Choroid plexus epithelial cell (primary cell): ENCODE results near the gene EMX2.

Source experiments
- DNase-seq: peaks from one replicate; pipeline ENCODE4 v3.0.0-alpha.2; 2010; ENCODE audit warnings: low read depth
- H3K4me3 ChIP-seq: 2 replicates; pipeline ENCODE4 v1.5.1; 2011; ENCODE audit warnings: low read depth, mild to moderate bottlenecking, control low read depth, low read length, moderate library complexity
- TF ChIP-seq, protein P1 (sequence below): conservative IDR thresholded peaks from 2 replicates; pipeline ENCODE4 v1.5.1; 2011; ENCODE audit warnings: low read depth, mild to moderate bottlenecking, control low read depth, inconsistent platforms, low read length, moderate library complexity

Gene EMX2

DNA sequence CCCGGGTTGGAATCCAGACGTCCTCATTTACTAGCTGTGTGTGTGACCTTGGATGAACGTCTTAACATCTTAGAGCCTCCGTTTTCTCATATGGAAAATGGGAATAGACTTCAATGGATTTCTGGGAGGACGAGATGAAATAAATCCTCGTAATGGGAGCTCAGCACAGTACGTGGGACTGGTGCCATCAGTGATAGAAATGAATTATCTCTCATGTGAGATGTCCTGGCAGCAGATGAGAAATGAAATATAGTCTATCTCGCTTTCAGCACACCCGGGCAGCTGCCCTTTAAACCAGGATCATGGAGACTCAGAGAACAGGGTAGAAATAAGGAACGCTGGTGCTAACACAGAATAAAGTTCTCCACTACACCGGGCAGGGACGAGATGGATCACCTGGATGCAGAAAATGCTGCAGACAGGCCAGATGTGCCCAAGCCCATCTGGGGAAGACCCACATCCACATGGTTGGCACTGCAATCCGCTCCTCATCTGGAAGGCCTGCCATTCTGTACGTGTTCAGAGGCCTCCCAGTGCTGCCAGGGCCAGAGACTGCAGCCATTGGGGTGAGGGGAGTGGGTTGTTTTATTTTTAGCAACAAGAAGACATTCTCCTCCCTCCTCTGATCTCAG lies 11.1 kb upstream of the EMX2 start:
- TF ChIP-seq, protein P1, sequence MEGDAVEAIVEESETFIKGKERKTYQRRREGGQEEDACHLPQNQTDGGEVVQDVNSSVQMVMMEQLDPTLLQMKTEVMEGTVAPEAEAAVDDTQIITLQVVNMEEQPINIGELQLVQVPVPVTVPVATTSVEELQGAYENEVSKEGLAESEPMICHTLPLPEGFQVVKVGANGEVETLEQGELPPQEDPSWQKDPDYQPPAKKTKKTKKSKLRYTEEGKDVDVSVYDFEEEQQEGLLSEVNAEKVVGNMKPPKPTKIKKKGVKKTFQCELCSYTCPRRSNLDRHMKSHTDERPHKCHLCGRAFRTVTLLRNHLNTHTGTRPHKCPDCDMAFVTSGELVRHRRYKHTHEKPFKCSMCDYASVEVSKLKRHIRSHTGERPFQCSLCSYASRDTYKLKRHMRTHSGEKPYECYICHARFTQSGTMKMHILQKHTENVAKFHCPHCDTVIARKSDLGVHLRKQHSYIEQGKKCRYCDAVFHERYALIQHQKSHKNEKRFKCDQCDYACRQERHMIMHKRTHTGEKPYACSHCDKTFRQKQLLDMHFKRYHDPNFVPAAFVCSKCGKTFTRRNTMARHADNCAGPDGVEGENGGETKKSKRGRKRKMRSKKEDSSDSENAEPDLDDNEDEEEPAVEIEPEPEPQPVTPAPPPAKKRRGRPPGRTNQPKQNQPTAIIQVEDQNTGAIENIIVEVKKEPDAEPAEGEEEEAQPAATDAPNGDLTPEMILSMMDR, result no peak
- DNase-seq, result no peak
- H3K4me3 ChIP-seq, result no peak overlapping the region

DNA sequence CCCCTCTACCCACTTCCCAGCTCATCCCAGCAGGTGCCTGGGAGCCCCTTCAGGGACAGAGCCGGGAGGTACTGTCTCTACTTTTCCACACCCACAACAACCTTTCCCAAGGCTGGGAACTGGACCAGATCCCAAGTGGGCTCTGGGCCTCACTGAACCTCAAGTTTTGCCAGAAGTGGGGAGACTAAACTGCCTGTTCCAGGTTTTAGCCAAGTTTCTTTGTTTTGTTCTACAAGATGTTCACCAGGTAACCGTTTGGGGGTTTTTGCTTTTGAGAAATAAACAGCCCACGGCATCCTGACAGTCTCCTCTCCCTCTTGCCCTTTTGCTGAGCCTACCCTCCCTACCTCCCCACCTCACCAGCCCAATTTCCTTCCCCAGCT lies 10.6 kb upstream of the EMX2 start:
- TF ChIP-seq, protein P1, result no peak
- DNase-seq, result no peak
- H3K4me3 ChIP-seq, result no peak overlapping the region

DNA sequence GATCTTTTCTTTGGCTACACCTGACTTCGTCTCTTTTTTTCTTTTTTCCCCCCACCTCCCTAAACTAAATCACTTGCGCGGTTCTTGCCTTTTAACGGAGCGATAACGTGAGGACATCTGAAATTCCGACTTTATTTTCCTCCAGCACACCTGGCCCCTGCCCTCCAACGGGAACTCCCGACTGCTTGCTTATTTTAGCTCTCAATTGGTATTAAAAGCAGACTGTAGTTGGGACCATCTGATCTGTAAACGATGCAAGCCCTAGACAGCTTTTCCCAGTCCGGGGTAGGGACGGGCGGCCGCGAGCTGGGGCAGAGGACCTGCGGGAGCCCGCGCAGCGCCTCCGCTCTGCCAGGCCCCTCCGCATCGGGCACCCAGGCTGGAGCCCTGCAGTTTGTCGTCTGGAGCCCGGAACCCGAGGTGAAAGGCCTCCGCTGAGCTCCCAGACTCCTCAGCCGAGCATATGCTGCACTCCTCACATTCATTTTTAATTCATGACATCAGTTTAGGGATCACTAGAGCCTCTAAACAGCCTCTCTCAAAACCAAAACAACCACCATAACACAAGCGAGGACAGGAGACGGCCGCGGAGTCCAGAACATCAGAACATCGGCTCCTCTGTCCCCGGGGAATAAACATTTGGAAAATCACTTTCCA lies 10.0 kb upstream of the EMX2 start:
- DNase-seq, result no peak
- H3K4me3 ChIP-seq, result no peak overlapping the region
- TF ChIP-seq, protein P1, result no peak

DNA sequence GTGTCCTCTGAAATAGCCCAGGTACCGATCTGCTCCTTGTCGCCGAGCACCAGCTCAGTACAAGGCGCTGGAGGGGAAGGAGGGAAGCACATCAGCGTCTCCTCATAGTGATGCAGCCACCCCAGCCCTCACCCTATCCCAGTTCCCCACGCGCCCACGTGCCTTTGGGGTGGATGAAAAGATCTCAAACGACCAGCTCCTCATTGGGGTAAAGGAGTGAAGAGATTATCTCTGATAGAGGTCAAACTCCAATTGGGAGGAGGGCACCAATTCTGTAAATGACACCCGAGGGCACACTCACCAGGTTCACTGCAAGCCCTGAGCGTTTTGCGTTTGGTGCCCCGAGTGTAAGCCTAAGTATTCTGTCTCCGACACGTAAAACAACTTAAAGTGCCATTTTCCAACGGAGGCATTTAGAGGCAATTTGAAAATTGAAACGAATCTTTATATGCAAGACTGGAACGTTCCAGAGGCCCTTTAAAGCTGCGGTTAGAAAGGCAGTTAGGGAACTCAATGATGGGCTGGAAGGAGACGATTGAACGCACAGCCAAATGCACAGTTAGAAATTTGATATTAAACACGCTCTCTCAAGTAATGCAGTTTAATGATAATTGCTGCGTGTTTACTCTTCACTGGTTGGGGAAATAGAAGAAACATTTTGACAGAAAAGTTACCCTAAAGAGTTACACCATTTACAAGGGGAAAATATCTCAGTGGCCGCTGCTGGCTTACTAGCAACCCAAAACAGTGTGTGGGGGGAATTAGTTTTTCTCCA lies 8.9 kb upstream of the EMX2 start:
- DNase-seq, result no peak
- H3K4me3 ChIP-seq, result no peak overlapping the region
- TF ChIP-seq, protein P1, result no peak

DNA sequence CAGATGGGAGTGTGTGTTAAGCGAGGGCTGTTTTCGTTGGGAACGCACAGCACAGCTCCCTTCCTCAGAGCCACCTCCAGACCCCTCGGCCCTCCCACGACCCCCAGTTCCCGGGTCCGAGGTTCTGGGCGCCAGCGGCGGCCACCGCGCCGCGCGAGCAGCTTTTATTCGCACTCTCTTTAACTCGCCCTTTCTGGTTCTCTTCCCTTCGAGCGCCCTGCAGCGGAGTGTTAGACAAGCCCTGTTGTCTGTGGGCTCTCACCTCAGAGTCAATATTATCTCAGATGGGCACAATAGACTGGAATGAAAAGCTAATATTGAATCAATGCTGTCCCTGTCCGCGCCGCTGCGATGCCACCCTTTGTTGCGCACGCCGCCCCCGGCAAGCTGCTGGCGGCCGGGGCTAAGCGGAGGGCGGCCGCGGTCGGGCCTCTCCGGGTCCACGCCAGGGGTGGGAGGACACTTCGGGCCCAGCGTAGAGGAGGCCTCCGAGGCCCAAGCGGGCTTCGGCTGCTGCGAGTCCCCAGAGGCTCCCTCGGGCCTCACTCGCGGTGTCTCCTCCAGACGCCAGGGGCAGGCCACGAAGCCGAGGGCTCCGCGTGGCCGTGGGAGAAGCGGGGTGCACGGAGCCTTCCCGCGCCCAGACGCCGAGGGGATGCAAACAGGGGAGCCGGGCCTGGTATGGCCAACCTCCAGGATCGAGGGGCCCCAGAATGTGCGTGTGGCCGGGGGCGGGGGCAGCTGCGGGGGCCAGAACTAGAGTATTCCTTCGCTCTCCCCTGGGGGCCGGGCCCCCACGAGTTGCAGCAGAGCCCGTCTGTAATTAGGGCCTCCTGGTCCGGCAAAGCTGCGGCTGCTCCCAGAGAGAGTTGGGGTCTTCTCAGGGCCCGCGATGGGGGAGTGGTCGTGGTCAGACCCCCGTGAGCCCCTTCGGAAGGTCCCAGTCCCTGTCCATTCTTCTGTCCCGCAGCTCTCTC lies 7.9 kb upstream of the EMX2 start:
- no peak overlapping the region for H3K4me3 ChIP-seq
- TF ChIP-seq, protein P1, result no peak
- no peak for DNase-seq

DNA sequence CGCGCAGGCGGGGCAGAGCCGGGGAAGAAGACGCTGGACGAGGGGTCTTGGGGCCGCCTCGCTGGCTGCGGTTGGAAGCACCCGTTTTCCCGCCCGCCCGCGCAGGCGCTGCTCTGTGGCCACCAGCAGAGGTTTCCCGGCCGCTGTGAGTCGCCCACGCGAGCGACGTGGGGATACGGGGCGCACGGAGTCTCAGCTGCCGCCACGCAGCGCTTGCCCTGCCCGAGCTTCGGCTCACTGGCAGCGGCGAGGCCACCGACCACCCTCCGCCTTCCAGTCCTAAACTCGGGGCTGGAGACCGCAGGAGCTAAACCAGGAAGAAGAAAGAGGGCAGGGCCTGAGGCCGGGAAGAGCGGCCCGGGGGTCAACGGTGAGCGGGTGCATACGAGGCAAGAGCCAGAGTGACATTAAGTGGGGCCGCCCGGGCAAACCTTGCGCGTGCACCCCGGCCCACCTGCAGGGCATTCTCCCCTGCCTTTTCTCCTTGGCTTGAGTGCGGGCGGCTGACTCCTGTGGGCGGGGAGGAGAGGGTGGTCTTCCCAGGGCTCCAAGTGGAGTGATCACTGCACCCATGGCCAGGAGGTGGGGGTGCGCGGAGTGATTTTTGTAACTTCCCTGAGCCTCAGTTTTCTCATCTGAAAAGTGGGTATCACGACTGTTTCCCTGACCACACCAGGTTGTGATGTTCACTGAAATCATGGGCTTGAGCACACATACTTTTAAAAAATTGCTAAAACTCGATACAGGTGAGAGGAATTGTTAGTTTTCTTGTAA lies 7.1 kb upstream of the EMX2 start:
- H3K4me3 ChIP-seq, result peak overlapping the region; percentile 49
- TF ChIP-seq, protein P1, result no peak
- DNase-seq, result no peak
